ENCODE measurements around the gene OR10R2.

Gene OR10R2

GRCh38 chr1:158527190-158527815 lies 55.3 kb downstream of the OR10R2 start:
- peak in 1 of 14 donors; percentile 2 for DNase-seq
